ENCODE measurements around the gene TIE1. TPM values are rescaled to one million over a fixed set of nuclear protein-coding genes. Genes with fewer than 3 reads are reported as not detected.

The TIE1 gene
- total and polyA plus RNA-seq, 9 of the 15 experiments (the other 6 are each of a cell fraction or from before 2014, with no cell fraction given) = 0.07 to 0.49 (median 0.14) TPM; not detected in 4

- DNase-seq (ENCODE audit: extremely low read depth in 1 of 4, low spot score in 3 of 4) (peak; percentile 52 to 80 (median 64)), ATAC-seq (peak; percentile 59), FAIRE-seq (peak; percentile 85)
- Histone ChIP-seq H3K27ac (ENCODE audit: extremely low read depth, low read depth, low read length) (no peak overlapping the region), H3K27me3 (ENCODE audit: control insufficient read depth in 2 of 2, insufficient read depth in 2 of 2, low read length in 2 of 2) (no peaks in the 10 kb centered on the region; a peak in 1 of 5 replicates), H3K9me1 (ENCODE audit: control insufficient read depth, insufficient read depth, low read length) (no peaks in the 10 kb centered on the region), H3K79me2 (ENCODE audit: control insufficient read depth, insufficient read depth, low read length) (no peaks in the 10 kb centered on the region), H3K4me1 (replicated peaks in 1 of 2; ENCODE audit: control insufficient read depth in 2 of 2, insufficient read depth in 2 of 2, low read length in 2 of 2) (peaks cover 13 to 21% of the 10 kb centered on the region in 2 experiments; a peak in 4 of 5 replicates), H3K36me3 (ENCODE audit: control insufficient read depth, insufficient read depth, low read length) (no peaks in the 10 kb centered on the region), H4K20me1 (replicated peaks; ENCODE audit: control insufficient read depth, insufficient read depth, low read length) (no peaks in the 10 kb centered on the region), H3K9me3 (replicated peaks; ENCODE audit: control insufficient read depth, insufficient read depth, low read depth, low read length) (no peaks in the 10 kb centered on the region), H2AFZ (ENCODE audit: low read depth, low read length) (no peak overlapping the region), H3K4me3 (no peak overlapping the region), H3K9ac (ENCODE audit: insufficient read depth in 1 of 2, low read depth in 2 of 2, low read length in 2 of 2) (no peak overlapping the region), H3K4me2 (ENCODE audit: insufficient read depth, low read length) (0 out of 2 replicates have a peak overlapping the region, but pooled peaks have one; percentile 29)
- WGBS (ENCODE audit: insufficient coverage, low coverage, missing lambda C conversion rate) = 13% methylated on average over 3 of the region's 3 CpGs
- no TSS peak for BruUV-seq (replicated peaks)
- intact Hi-C loops (cut with micrococcal nuclease) (no loop called here), in situ Hi-C loops (cut with MboI) (no loop called here)
- ChIA-PET POLR2A (no interaction called here), CTCF (ENCODE audit: low intra/inter-chr PET ratio) (no interaction called here)
- no peak for TF ChIP-seq MCM7 (IDR thresholded peaks at IDR 0.05)
- TF ChIP-seq ZBTB8A (IDR thresholded peaks at IDR 0.05; ENCODE audit: partially characterized antibody) = no peak
- no peak for TF ChIP-seq ZNF280A (IDR thresholded peaks at IDR 0.05; ENCODE audit: low read depth, partially characterized antibody)
- TF ChIP-seq SAP30 (IDR thresholded peaks at IDR 0.05; ENCODE audit: borderline replicate concordance, insufficient read depth, low read depth, low read length, poor library complexity, severe bottlenecking) = no peak
- no peak; the same call in 1 of the 2 replicates for TF ChIP-seq NFE2 (IDR thresholded peaks at IDR 0.05; ENCODE audit: low read depth)
- 0 out of 4 replicates have a peak, but pooled peaks of 1 of the 2 experiments have one; percentile 16 for TF ChIP-seq CSDE1 (IDR thresholded peaks at IDR 0.05)
- peak; percentile 19; the same call in 1 of the 2 replicates for TF ChIP-seq PKNOX1 (IDR thresholded peaks at IDR 0.05)
- TF ChIP-seq ZNF589 (CRISPR knock-in tag; IDR thresholded peaks at IDR 0.05; ENCODE audit: low read depth) = no peak
- peak in 1 of 2 experiments; percentile 36; a peak in 1 of 4 replicates for TF ChIP-seq RCOR1 (IDR thresholded peaks at IDR 0.05; ENCODE audit: borderline replicate concordance in 1 of 2, low read depth in 2 of 2, low read length in 2 of 2)
- no peak for TF ChIP-seq HNRNPUL1 (IDR thresholded peaks at IDR 0.05; ENCODE audit: low read length)
- TF ChIP-seq BRD4 (IDR thresholded peaks at IDR 0.05) = no peak
- no peak for TF ChIP-seq CAMTA2 (CRISPR knock-in tag; conservative IDR thresholded peaks at IDR 0.05)
- peak; percentile 56; the same call in 1 of the 2 replicates for TF ChIP-seq HDAC2 (IDR thresholded peaks at IDR 0.05)
- no peak for TF ChIP-seq TEAD1 (CRISPR knock-in tag; IDR thresholded peaks at IDR 0.05)
- no peak for TF ChIP-seq TAF9B (IDR thresholded peaks at IDR 0.05; ENCODE audit: partially characterized antibody)
- peak; percentile 86 for TF ChIP-seq JUND (IDR thresholded peaks at IDR 0.05; ENCODE audit: borderline replicate concordance, low read depth, low read length)
- TF ChIP-seq JUND (tag; IDR thresholded peaks at IDR 0.05; ENCODE audit: borderline replicate concordance, low read depth, low read length) = peak; percentile 75; the same call in 1 of the 3 replicates
- TF ChIP-seq CREM (IDR thresholded peaks at IDR 0.05; ENCODE audit: low read depth) = peak; percentile 48; the same call in 1 of the 2 replicates
- peak in 1 of 2 experiments; percentile 71; a peak in 2 of 4 replicates for TF ChIP-seq TBL1XR1 (IDR thresholded peaks at IDR 0.05; ENCODE audit: low read length in 2 of 2)
- TF ChIP-seq RBM17 (IDR thresholded peaks at IDR 0.05; ENCODE audit: borderline replicate concordance, low read depth, low read length) = no peak
- no peak for TF ChIP-seq MXD1 (CRISPR knock-in tag; IDR thresholded peaks at IDR 0.05; ENCODE audit: borderline replicate concordance, poor library complexity, severe bottlenecking)
Observed at GRCh38 chr1:43345120-43345519, 44.3 kb downstream of the TIE1 start.
